ENCODE measurements around the gene MAP9. TPM values are rescaled to one million over a fixed set of nuclear protein-coding genes. Genes with fewer than 3 reads are reported as not detected.

Gene MAP9
- polyA plus RNA-seq, 3 donors, result 0.01 TPM; not detected in 2

GRCh38 chr4:155415662-155416061, 38.9 kb upstream of the MAP9 start:
- H3K4me3 ChIP-seq (replicated peaks in 1 of 3; ENCODE audit: low read depth in 2 of 3, low read length in 3 of 3), result no peak overlapping the region
- no peak overlapping the region for H3K27ac Mint-ChIP-seq
- H3K27me3 Mint-ChIP-seq (ENCODE audit: low read depth in 3 of 3), result no peaks in the 10 kb centered on the region
- intact Hi-C loops (cut with micrococcal nuclease), result no loop called here
- no peak overlapping the region for H3K9ac ChIP-seq (ENCODE audit: insufficient read depth, low read length, poor library complexity, severe bottlenecking)
- no peak overlapping the region for H3K4me3 Mint-ChIP-seq
- no peaks in the 10 kb centered on the region for H3K27me3 ChIP-seq (ENCODE audit: control insufficient read depth in 2 of 2, insufficient read depth in 2 of 2, low read length in 2 of 2)
- no peaks in the 10 kb centered on the region for H3K4me1 ChIP-seq (ENCODE audit: control insufficient read depth in 1 of 2, insufficient read depth in 2 of 2, low read length in 2 of 2)
- no peak overlapping the region for H3K27ac ChIP-seq (ENCODE audit: low read depth in 1 of 2, low read length in 2 of 2)
- no peak overlapping the region for H3K4me2 ChIP-seq (replicated peaks; ENCODE audit: extremely low read depth, low read length, poor library complexity, severe bottlenecking)
- H4K20me1 ChIP-seq (ENCODE audit: insufficient read depth, low read length), result no peaks in the 10 kb centered on the region
- TF ChIP-seq CTCF (IDR thresholded peaks at IDR 0.05), result no peak
- H3K36me3 ChIP-seq (replicated peaks in 1 of 2; ENCODE audit: control insufficient read depth in 1 of 2, insufficient read depth in 2 of 2, low read length in 2 of 2), result no peaks in the 10 kb centered on the region
- no peaks in the 10 kb centered on the region for H3K4me1 Mint-ChIP-seq
- H2AFZ ChIP-seq (ENCODE audit: insufficient read depth, low read depth, low read length, poor library complexity, severe bottlenecking), result no peak overlapping the region
- no peak for DNase-seq
- peaks cover 0 to 3% (median 0%) of the 10 kb centered on the region in 7 donors for H3K9me3 Mint-ChIP-seq
- H3K79me2 ChIP-seq (ENCODE audit: insufficient read depth, low read length), result no peaks in the 10 kb centered on the region
- no peaks in the 10 kb centered on the region for H3K36me3 Mint-ChIP-seq
- no peaks in the 10 kb centered on the region for H3K9me3 ChIP-seq (replicated peaks in 1 of 2; ENCODE audit: control insufficient read depth in 1 of 2, insufficient read depth in 1 of 2, low read length in 2 of 2)

GRCh38 chr4:155413451-155413850, 36.7 kb upstream of the MAP9 start:
- H3K27ac Mint-ChIP-seq, result no peak overlapping the region
- no peak overlapping the region for H3K4me3 ChIP-seq (replicated peaks in 1 of 3; ENCODE audit: low read depth in 2 of 3, low read length in 3 of 3)
- H3K36me3 ChIP-seq (replicated peaks in 1 of 2; ENCODE audit: control insufficient read depth in 1 of 2, insufficient read depth in 2 of 2, low read length in 2 of 2), result no peaks in the 10 kb centered on the region
- H4K20me1 ChIP-seq (ENCODE audit: insufficient read depth, low read length), result no peaks in the 10 kb centered on the region
- H2AFZ ChIP-seq (ENCODE audit: insufficient read depth, low read depth, low read length, poor library complexity, severe bottlenecking), result no peak overlapping the region
- H3K27me3 Mint-ChIP-seq (ENCODE audit: low read depth in 3 of 3), result no peaks in the 10 kb centered on the region
- no CpG with 5 or more reads among the region's 1 CpG for WGBS (ENCODE audit: insufficient coverage)
- H3K36me3 Mint-ChIP-seq, result no peaks in the 10 kb centered on the region
- H3K27me3 ChIP-seq (ENCODE audit: control insufficient read depth in 2 of 2, insufficient read depth in 2 of 2, low read length in 2 of 2), result no peaks in the 10 kb centered on the region
- DNase-seq, result no peak
- H3K4me1 ChIP-seq (ENCODE audit: control insufficient read depth in 1 of 2, insufficient read depth in 2 of 2, low read length in 2 of 2), result no peaks in the 10 kb centered on the region
- H3K9me3 ChIP-seq (replicated peaks in 1 of 2; ENCODE audit: control insufficient read depth in 1 of 2, insufficient read depth in 1 of 2, low read length in 2 of 2), result no peaks in the 10 kb centered on the region
- no peak overlapping the region for H3K4me2 ChIP-seq (replicated peaks; ENCODE audit: extremely low read depth, low read length, poor library complexity, severe bottlenecking)
- TF ChIP-seq CTCF (IDR thresholded peaks at IDR 0.05), result no peak
- intact Hi-C loops (cut with micrococcal nuclease), result no loop called here
- no peak overlapping the region for H3K9ac ChIP-seq (ENCODE audit: insufficient read depth, low read length, poor library complexity, severe bottlenecking)
- H3K27ac ChIP-seq (ENCODE audit: low read depth in 1 of 2, low read length in 2 of 2), result no peak overlapping the region
- no peaks in the 10 kb centered on the region for H3K79me2 ChIP-seq (ENCODE audit: insufficient read depth, low read length)
- no peaks in the 10 kb centered on the region for H3K4me1 Mint-ChIP-seq
- no peak overlapping the region for H3K4me3 Mint-ChIP-seq
- peaks cover 0 to 3% (median 0%) of the 10 kb centered on the region in 7 donors for H3K9me3 Mint-ChIP-seq

All from CD14-positive monocyte (primary cell).